HepG2 (cell line): ENCODE results near the gene CHST4. TPM values are rescaled to one million over a fixed set of nuclear protein-coding genes. Genes with fewer than 3 reads are reported as not detected.

Source experiments
- ATAC-seq: fragments of 200-7000 bp; cut with Tn5 transposase; 3 replicates; pipeline ENCODE4 v1.9.1; 2020; ENCODE audit warnings: mild to moderate bottlenecking, moderate library complexity
- BruUV-seq: library from RNA; stranded (reverse); fragments of 400-500 nt; replicated peaks from 2 replicates; lab custom pipeline; 2021; lab: Mats Ljungman, UMichigan
- CTCF ChIA-PET: fragments of 300-600 bp; formaldehyde crosslinking; extraction: SDS; loops from one replicate; lab custom pipeline; 2021; ENCODE audit warnings: low total read pairs, inconsistent platforms, low intra/inter-chr PET ratio; lab: Yijun Ruan, JAX
- POLR2A ChIA-PET: fragments of 350-600 bp; sonication (Branson Sonifier 250); formaldehyde crosslinking; loops from one replicate; lab custom pipeline; 2020; ENCODE audit warnings: antibody characterized with exemption, inconsistent platforms; lab: Yijun Ruan, JAX
- DNase-seq: peaks from one replicate; pipeline ENCODE4 v3.0.0-alpha.2; 2015; ENCODE audit warnings: low spot score
- FAIRE-seq: peaks from 3 replicates; lab custom pipeline; 2011; peaks lifted over from hg19 to GRCh38; lab: Jason Lieb, UNC
- H2AFZ ChIP-seq: one replicate; pipeline ENCODE4 v1.6.1; 2011; ENCODE audit warnings: low read length, inconsistent platforms
- H3K27ac ChIP-seq: fragments of 300-600 bp; 3 replicates; pipeline ENCODE4 v1.8.0; 2011; ENCODE audit warnings: mixed run types, mild to moderate bottlenecking, mixed read lengths, low read length, inconsistent platforms; ENCODE audit not compliant: insufficient read depth; ENCODE audit errors: extremely low read length
- H3K27me3 ChIP-seq, 2 experiments: fragments of 200-600 bp in 1 of 2; 2 replicates in 1 of 2; 3 replicates in 1 of 2; pipeline versions ENCODE4 v1.6.0 to v1.8.0; 2011; ENCODE audit warnings: low read length in 2 of 2, mild to moderate bottlenecking in 2 of 2, moderate library complexity in 2 of 2, inconsistent platforms in 1 of 2; ENCODE audit not compliant: insufficient read depth in 2 of 2, control insufficient read depth in 1 of 2
- H3K36me3 ChIP-seq, 2 experiments: fragments of 200-600 bp in 1 of 2; replicated peaks in 1 of 2; 2 replicates in 1 of 2; 3 replicates in 1 of 2; pipeline versions ENCODE4 v1.5.1 to v1.8.0; 2011; ENCODE audit warnings: low read length in 2 of 2, inconsistent platforms in 1 of 2; ENCODE audit not compliant: insufficient read depth in 2 of 2, control insufficient read depth in 1 of 2
- H3K4me1 ChIP-seq: 2 replicates; pipeline ENCODE4 v1.5.1; 2012; ENCODE audit warnings: low read length, inconsistent platforms; ENCODE audit not compliant: insufficient read depth
- H3K4me2 ChIP-seq: 2 replicates; pipeline ENCODE4 v1.6.0; 2011; ENCODE audit warnings: low read depth, low read length, inconsistent platforms
- H3K4me3 ChIP-seq, 3 experiments: fragments of 200-600 bp in 1 of 3; sonication (generic), shearing (Covaris generic) in 1 of 3; replicated peaks in 1 of 3; 2 replicates each; pipeline ENCODE4 v1.5.1; 2011 to 2016; ENCODE audit warnings: low read length in 3 of 3, inconsistent platforms in 2 of 3, low read depth in 2 of 3, mild to moderate bottlenecking in 2 of 3, control low read depth in 1 of 3, mixed read lengths in 1 of 3; ENCODE audit not compliant: insufficient read depth in 1 of 3
- H3K79me2 ChIP-seq: one replicate; pipeline ENCODE4 v1.6.1; 2011; ENCODE audit warnings: low read length, inconsistent platforms; ENCODE audit not compliant: insufficient read depth
- H3K9ac ChIP-seq: 2 replicates; pipeline ENCODE4 v1.6.0; 2011; ENCODE audit warnings: mild to moderate bottlenecking, low read depth, low read length, inconsistent platforms; ENCODE audit not compliant: insufficient read depth
- H3K9me3 ChIP-seq: 2 replicates; pipeline ENCODE4 v1.5.1; 2012; ENCODE audit warnings: mild to moderate bottlenecking, low read length
- H4K20me1 ChIP-seq: 2 replicates; pipeline ENCODE4 v1.6.0; 2011; ENCODE audit warnings: inconsistent platforms, mild to moderate bottlenecking, low read length, moderate library complexity; ENCODE audit not compliant: insufficient read depth
- MAFF ChIP-seq: IDR thresholded peaks from 2 replicates; pipeline ENCODE4 v1.6.1; 2011; ENCODE audit warnings: low read depth, low read length, improper control_type of control experiment
- MAFK ChIP-seq, 2 experiments: IDR thresholded peaks in 1 of 2; conservative IDR thresholded peaks in 1 of 2; 2 replicates each; pipeline ENCODE4 v1.6.1; 2011; ENCODE audit warnings: improper control_type of control experiment in 2 of 2, low read length in 2 of 2
- MEIS2 ChIP-seq: sonication (generic); formaldehyde crosslinking; IDR thresholded peaks from 2 replicates; pipeline ENCODE4 v1.9.0; 2021; ENCODE audit warnings: mild to moderate bottlenecking, missing genetic modification reagents
- ZNF468 ChIP-seq: sonication (generic); formaldehyde crosslinking; IDR thresholded peaks from 2 replicates; pipeline ENCODE4 v1.8.0; 2022; ENCODE audit warnings: mild to moderate bottlenecking, moderate library complexity, missing genetic modification reagents
- ZNF598 ChIP-seq: sonication (generic); formaldehyde crosslinking; IDR thresholded peaks from 2 replicates; pipeline ENCODE4 v1.5.1; 2020; ENCODE audit warnings: mild to moderate bottlenecking, missing genetic modification reagents, borderline replicate concordance
- ZNF788 ChIP-seq: sonication (generic); formaldehyde crosslinking; IDR thresholded peaks from 2 replicates; pipeline ENCODE4 v1.5.0; 2020; ENCODE audit warnings: mild to moderate bottlenecking, missing genetic modification reagents, borderline replicate concordance
- WGBS: methylation state at CpG from one replicate; pipeline ENCODE4 v1.1.6; 2017; ENCODE audit warnings: low lambda C conversion rate; 5-methylcytosine and 5-hydroxymethylcytosine counted together
- in situ Hi-C: cut with HindIII; loops from 2 replicates; pipeline ENCODE4 v1.10.0; 2017; ENCODE audit warnings: low pct_unique_long_range_greater_than_20kb; ENCODE audit not compliant: extremely low pct_ligation_motif_present
- intact Hi-C: fragments of 100-400 bp; cut with micrococcal nuclease; formaldehyde crosslinking; loops from one replicate; pipeline ENCODE4 v1.10.0; 2022; ENCODE audit not compliant: unreplicated experiment
- polyA plus RNA-seq, 8 experiments: library from polyadenylated mRNA; depleted of rRNA in 3 of 8; stranded (reverse) in 7 of 8; unstranded in 1 of 8; fragments of >200 nt; fragmentation: Illumina TruSeq in 4 of 8; extraction: Trizol in 4 of 8; gene quantifications; 2 replicates each; pipeline versions ENCODE4 v1.2.1 to v1.2.3, GENCODE V29; 2011 to 2016; ENCODE audit warnings: low read depth in 4 of 8, missing spikeins in 1 of 8, mixed read lengths in 1 of 8; ENCODE audit not compliant: insufficient read depth in 1 of 8
- total RNA-seq, 5 experiments: library from RNA; depleted of rRNA; stranded (reverse); fragments of >200 nt; fragmentation: Illumina TruSeq; extraction: Trizol; gene quantifications; 2 replicates each; pipeline ENCODE4 v1.2.3, GENCODE V29; 2016; ENCODE audit warnings: low read depth in 1 of 5
- TF ChIP-seq, protein P1 (sequence below): sonication (generic); formaldehyde crosslinking; IDR thresholded peaks from 2 replicates; pipeline ENCODE4 v1.5.0; 2020; ENCODE audit warnings: mild to moderate bottlenecking, missing genetic modification reagents, borderline replicate concordance
- TF ChIP-seq, protein P2 (sequence below): sonication (generic); formaldehyde crosslinking; IDR thresholded peaks from 2 replicates; pipeline ENCODE4 v1.8.1; 2022; ENCODE audit warnings: low read depth, mild to moderate bottlenecking, missing genetic modification reagents
- TF ChIP-seq, protein P3 (sequence below): sonication (generic); formaldehyde crosslinking; IDR thresholded peaks from 2 replicates; pipeline ENCODE4 v1.8.0; 2022; ENCODE audit warnings: missing genetic modification reagents, mild to moderate bottlenecking, borderline replicate concordance

CHST4 gene
- total and polyA plus RNA-seq, 2 of the 13 experiments (the other 11 are each of a cell fraction or from before 2014, with no cell fraction given) = not detected

DNA sequence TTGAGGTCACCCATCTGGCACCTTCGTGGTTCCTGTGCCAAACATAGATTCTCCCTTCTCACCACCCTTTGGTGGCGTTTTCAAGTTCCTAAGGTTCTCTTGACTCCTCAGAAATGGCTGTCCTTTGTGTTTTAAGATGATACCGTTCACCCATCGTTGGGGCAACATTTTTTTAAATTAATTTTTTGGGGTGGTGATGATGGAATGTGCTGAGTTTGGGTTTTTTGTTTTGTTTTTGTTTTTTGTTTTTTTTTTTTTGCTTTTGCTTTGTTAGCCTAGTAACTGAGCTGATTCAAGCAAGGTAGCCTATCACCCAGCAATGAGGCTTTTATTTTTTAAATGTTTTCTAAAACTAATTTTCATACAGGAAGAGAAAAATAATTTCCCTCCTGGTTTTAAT is 2.6 kb downstream of the CHST4 start:
- H3K36me3 ChIP-seq = no peaks in the 10 kb centered on the region
- intact Hi-C loops = no loop called here
- H3K4me2 ChIP-seq = no peak overlapping the region
- DNase-seq (no peak), FAIRE-seq (no peak), ATAC-seq (no peak)
- H3K27me3 ChIP-seq = peaks cover 3 to 49% of the 10 kb centered on the region in 2 experiments; a peak in 4 of 5 replicates
- in situ Hi-C loops = no loop called here
- H2AFZ ChIP-seq = no peak overlapping the region
- H4K20me1 ChIP-seq = no peaks in the 10 kb centered on the region
- CTCF ChIA-PET = no interaction called here
- H3K9me3 ChIP-seq = no peaks in the 10 kb centered on the region
- WGBS = 4% methylated on average over 4 of the region's 4 CpGs
- POLR2A ChIA-PET = interaction anchor here (0.6 kb wide), 1 partner anchor 47 kb away, joined by 3 read pairs; no protein-coding TSS in a partner anchor
- BruUV-seq = no TSS peak
- TF ChIP-seq ZNF598 (no peak), MEIS2 (CRISPR knock-in tag) (no peak), ZNF788 (CRISPR knock-in tag) (no peak), MAFK (conservative IDR thresholded peaks at IDR 0.05 in 1 of 2, IDR thresholded peaks at IDR 0.05 in 1 of 2; ENCODE audit: low read length in 2 of 2) (peak; percentile 53 to 74; a peak in 3 of 4 replicates), ZNF468 (no peak), MAFF (peak; percentile 52; the same call in 1 of the 2 replicates)
- TF ChIP-seq, protein P1, sequence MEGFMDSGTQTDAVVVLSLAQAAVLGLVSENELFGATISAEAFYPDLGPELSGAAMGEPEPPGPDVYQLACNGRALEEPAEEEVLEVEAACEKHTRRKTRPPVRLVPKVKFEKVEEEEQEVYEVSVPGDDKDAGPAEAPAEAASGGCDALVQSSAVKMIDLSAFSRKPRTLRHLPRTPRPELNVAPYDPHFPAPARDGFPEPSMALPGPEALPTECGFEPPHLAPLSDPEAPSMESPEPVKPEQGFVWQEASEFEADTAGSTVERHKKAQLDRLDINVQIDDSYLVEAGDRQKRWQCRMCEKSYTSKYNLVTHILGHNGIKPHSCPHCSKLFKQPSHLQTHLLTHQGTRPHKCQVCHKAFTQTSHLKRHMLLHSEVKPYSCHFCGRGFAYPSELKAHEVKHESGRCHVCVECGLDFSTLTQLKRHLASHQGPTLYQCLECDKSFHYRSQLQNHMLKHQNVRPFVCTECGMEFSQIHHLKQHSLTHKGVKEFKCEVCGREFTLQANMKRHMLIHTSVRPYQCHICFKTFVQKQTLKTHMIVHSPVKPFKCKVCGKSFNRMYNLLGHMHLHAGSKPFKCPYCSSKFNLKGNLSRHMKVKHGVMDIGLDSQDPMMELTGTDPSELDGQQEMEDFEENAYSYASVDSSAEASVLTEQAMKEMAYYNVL (CRISPR knock-in tag) = no peak
- TF ChIP-seq, protein P2, sequence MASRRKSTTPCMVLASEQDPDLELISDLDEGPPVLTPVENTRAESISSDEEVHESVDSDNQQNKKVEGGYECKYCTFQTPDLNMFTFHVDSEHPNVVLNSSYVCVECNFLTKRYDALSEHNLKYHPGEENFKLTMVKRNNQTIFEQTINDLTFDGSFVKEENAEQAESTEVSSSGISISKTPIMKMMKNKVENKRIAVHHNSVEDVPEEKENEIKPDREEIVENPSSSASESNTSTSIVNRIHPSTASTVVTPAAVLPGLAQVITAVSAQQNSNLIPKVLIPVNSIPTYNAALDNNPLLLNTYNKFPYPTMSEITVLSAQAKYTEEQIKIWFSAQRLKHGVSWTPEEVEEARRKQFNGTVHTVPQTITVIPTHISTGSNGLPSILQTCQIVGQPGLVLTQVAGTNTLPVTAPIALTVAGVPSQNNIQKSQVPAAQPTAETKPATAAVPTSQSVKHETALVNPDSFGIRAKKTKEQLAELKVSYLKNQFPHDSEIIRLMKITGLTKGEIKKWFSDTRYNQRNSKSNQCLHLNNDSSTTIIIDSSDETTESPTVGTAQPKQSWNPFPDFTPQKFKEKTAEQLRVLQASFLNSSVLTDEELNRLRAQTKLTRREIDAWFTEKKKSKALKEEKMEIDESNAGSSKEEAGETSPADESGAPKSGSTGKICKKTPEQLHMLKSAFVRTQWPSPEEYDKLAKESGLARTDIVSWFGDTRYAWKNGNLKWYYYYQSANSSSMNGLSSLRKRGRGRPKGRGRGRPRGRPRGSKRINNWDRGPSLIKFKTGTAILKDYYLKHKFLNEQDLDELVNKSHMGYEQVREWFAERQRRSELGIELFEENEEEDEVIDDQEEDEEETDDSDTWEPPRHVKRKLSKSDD (CRISPR knock-in tag) = no peak
- TF ChIP-seq, protein P3, sequence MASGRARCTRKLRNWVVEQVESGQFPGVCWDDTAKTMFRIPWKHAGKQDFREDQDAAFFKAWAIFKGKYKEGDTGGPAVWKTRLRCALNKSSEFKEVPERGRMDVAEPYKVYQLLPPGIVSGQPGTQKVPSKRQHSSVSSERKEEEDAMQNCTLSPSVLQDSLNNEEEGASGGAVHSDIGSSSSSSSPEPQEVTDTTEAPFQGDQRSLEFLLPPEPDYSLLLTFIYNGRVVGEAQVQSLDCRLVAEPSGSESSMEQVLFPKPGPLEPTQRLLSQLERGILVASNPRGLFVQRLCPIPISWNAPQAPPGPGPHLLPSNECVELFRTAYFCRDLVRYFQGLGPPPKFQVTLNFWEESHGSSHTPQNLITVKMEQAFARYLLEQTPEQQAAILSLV (CRISPR knock-in tag) = no peak
- no peak overlapping the region for H3K27ac ChIP-seq
- H3K4me3 ChIP-seq = no peak overlapping the region
- H3K79me2 ChIP-seq = no peaks in the 10 kb centered on the region
- no peak overlapping the region for H3K9ac ChIP-seq
- no peaks in the 10 kb centered on the region for H3K4me1 ChIP-seq
